ENCODE results near the gene MIA. TPM values are rescaled to one million over a fixed set of nuclear protein-coding genes. Genes with fewer than 3 reads are reported as not detected.
"Not testable (repeated sequence)": the region's sequence is repeated elsewhere in the genome, so short reads cannot be mapped to it uniquely, and the experiment has no call there.

Gene MIA
- polyA plus RNA-seq, 3 donors from 2014 or later = not detected

DNA sequence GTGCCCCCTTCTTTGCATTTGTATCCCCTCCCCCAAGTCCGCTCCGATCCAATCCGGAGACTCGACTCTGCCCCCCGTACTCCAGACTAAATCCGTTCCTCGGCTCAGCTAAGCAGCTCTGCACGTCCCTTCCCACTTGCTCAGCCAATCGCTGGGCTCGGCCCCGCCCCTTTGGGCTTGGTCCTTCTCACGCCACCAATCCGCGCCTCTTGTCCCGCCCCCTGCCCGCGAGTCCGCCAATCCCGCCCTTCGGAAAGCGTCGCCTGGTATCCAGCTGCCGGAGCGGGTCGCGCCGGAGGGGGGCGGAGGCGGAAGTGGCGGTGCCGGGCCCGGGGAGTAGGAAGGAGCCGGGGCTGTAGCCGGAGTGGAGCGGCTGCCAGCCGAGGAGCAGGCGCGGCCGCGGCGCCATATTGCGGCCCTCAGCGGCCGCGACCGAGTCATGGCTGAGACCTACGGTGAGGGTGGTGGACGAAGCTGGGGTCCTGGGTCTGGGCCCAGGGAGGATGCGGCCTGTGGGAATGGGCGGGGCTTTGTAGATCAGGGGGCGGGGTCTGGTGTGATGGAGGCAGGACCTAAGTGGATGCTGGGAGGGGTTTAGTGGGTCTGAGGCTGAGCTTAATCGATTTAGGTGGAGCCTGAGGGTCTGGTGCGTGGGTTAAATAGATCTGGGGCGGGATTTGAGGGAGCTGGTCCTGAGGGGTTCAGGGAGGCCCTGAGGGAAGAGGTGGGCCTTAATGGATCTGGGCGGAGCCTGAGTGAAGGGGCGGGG, 2.8 kb downstream of the MIA start, which contains the start of gene RAB4B:
RAB4B (plus strand) TSS at position 311 of the 769 bp plus-strand sequence; CDS start at position 440, 129 bp downstream.
- Mint-ChIP-seq H3K36me3 (peaks cover 0 to 13% (median 9%) of the 10 kb centered on the region in 3 donors), H3K9me3 (no peaks in the 10 kb centered on the region), H3K27me3 (ENCODE audit: low read depth in 3 of 3) (peaks cover 15 to 19% (median 17%) of the 10 kb centered on the region in 3 donors), H3K27ac (peak within 1 kb of the TSS; percentile 96 to 100 (median 97)), H3K4me3 (peak within 1 kb of the TSS; percentile 90 to 98 (median 92)), H3K4me1 (peaks cover 36 to 46% of the 10 kb centered on the region in 2 donors)
- peak; percentile 100 for DNase-seq

- no peak for DNase-seq
- Mint-ChIP-seq H3K9me3 (no peaks in the 10 kb centered on the region), H3K4me3 (peak overlapping the region; percentile 90 to 98 (median 92)), H3K27me3 (ENCODE audit: low read depth in 3 of 3) (peaks cover 15 to 18% (median 17%) of the 10 kb centered on the region in 3 donors), H3K4me1 (peaks cover 36 to 46% of the 10 kb centered on the region in 2 donors), H3K36me3 (peaks cover 3 to 17% (median 13%) of the 10 kb centered on the region in 3 donors), H3K27ac (peak overlapping the region; percentile 96 to 100 (median 97))
Observed at GRCh38 chr19:40778706-40779284, 3.5 kb downstream of the MIA start.

GRCh38 chr19:40780582-40780981, 5.3 kb downstream of the MIA start:
- H3K9me3 Mint-ChIP-seq = no peaks in the 10 kb centered on the region
- H3K4me1 Mint-ChIP-seq = peaks cover 36 to 46% of the 10 kb centered on the region in 2 donors
- peaks cover 3 to 19% (median 13%) of the 10 kb centered on the region in 3 donors for H3K36me3 Mint-ChIP-seq
- H3K4me3 Mint-ChIP-seq = peak overlapping the region in 3 of 5 donors; percentile 8 to 60 (median 18)
- DNase-seq = no peak
- peaks cover 15 to 17% (median 17%) of the 10 kb centered on the region in 3 donors for H3K27me3 Mint-ChIP-seq (ENCODE audit: low read depth in 3 of 3)
- peak overlapping the region; percentile 14 to 76 (median 61) for H3K27ac Mint-ChIP-seq

- no peak for DNase-seq
- Mint-ChIP-seq H3K4me3 (no peak overlapping the region), H3K9me3 (no peaks in the 10 kb centered on the region), H3K27ac (peak overlapping the region in 3 of 6 donors; percentile 2 to 50 (median 24)), H3K36me3 (peaks cover 3 to 19% (median 13%) of the 10 kb centered on the region in 3 donors), H3K27me3 (ENCODE audit: low read depth in 3 of 3) (peaks cover 15 to 17% (median 17%) of the 10 kb centered on the region in 3 donors), H3K4me1 (peaks cover 34 to 44% of the 10 kb centered on the region in 2 donors)
Observed at GRCh38 chr19:40781140-40781539, 5.8 kb downstream of the MIA start.

DNA sequence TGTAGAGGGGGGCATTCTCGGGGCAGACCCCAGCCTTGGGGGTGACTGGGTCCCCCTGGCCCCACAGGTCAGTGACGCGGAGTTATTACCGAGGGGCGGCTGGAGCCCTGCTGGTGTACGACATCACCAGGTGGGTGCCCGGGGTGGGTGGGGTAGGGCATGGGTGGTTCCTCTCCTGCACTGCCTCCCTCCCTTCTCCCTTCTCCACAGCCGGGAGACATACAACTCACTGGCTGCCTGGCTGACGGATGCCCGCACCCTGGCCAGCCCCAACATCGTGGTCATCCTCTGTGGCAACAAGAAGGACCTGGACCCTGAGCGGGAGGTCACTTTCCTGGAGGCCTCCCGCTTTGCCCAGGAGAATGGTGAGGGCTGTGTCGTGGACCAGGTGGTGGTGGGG, 8.4 kb downstream of the MIA start:
- no peak overlapping the region for H3K4me3 Mint-ChIP-seq
- no peak overlapping the region for H3K27ac Mint-ChIP-seq
- peaks cover 0 to 4% (median 4%) of the 10 kb centered on the region in 3 donors for H3K27me3 Mint-ChIP-seq (ENCODE audit: low read depth in 3 of 3)
- peaks cover 3 to 19% (median 13%) of the 10 kb centered on the region in 3 donors for H3K36me3 Mint-ChIP-seq
- no peaks in the 10 kb centered on the region for H3K9me3 Mint-ChIP-seq
- DNase-seq = no peak
- peaks cover 20 to 23% of the 10 kb centered on the region in 2 donors for H3K4me1 Mint-ChIP-seq

- not testable (repeated sequence) for DNase-seq; H3K27me3 Mint-ChIP-seq (ENCODE audit: low read depth in 3 of 3); H3K4me3 Mint-ChIP-seq; H3K9me3 Mint-ChIP-seq
- peak overlapping the region in 4 of 6 donors; percentile 9 to 23 (median 16) for H3K27ac Mint-ChIP-seq
- H3K4me1 Mint-ChIP-seq = peaks cover 16 to 19% of the 10 kb centered on the region in 2 donors
- peaks cover 3 to 19% (median 13%) of the 10 kb centered on the region in 3 donors for H3K36me3 Mint-ChIP-seq
Observed at GRCh38 chr19:40784146-40784545, 8.8 kb downstream of the MIA start.

DNA sequence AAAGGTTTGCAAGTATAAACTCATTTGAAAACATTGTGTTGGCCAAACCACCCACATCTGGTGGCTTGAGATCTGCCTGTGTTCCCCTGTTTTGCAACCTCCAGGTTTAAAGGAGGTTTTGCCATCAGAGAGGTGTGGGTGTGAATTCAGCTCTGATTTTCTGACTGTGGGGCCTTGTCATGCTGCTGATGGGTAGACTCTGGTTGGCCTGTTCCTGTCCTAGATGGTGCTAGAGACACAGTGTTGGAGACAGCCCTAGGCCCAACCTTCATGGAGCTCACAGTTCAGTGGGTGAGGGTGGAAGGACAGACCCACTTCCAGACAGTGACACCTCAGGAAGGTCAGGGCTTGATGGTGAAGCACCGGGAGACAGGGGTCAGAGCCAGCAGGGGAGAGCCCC, 10.2 kb downstream of the MIA start:
- Mint-ChIP-seq H3K27me3 (ENCODE audit: low read depth in 3 of 3) (peaks cover 0 to 4% (median 2%) of the 10 kb centered on the region in 3 donors), H3K4me1 (peaks cover 11 to 12% of the 10 kb centered on the region in 2 donors), H3K27ac (peak overlapping the region in 4 of 6 donors; percentile 13 to 71 (median 44)), H3K36me3 (peaks cover 3 to 20% (median 20%) of the 10 kb centered on the region in 3 donors), H3K4me3 (no peak overlapping the region), H3K9me3 (no peaks in the 10 kb centered on the region)
- DNase-seq = no peak

DNA sequence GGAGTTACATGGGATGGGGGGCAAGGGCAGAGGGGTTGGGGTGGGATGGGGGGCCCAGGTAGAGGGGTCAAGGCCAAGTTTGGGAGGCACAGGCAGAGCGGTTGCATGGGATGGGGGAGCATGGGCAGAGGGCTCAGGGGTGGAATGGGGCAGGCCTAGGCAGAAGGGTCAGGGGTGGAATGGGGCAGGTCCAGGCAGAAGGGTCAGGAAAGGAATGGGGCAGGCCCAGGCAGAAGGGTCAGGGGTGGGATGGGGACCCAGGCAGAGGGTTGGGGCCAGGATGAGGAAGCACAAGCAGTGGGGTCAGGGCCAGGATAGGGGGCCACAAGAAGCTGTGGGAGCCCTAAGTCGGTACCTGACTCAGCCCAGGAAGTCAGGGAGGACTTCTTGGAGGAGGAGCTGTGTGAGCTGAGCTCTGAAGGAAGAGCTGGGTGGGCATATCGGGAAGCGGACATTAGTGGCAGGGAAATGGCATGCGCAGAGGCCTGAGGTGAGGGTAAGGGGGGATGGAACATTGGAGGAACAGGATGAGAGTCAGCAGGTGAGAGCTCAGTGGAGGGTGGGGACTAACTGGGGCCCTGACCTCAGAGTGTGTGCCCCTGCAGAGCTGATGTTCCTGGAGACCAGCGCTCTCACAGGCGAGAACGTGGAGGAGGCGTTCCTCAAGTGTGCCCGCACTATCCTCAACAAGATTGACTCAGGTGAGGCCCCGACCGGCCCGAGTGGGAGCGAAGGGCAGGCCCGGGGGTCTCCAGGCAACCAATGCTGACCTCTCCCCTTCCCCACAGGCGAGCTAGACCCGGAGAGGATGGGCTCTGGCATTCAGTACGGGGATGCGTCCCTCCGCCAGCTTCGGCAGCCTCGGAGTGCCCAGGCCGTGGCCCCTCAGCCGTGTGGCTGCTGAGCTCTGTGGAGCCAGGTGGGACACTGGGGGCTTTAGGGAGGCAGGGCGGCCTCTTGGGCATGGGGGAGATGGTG, 11.0 kb downstream of the MIA start:
- H3K4me1 Mint-ChIP-seq = peaks cover 10 to 11% of the 10 kb centered on the region in 2 donors
- H3K27me3 Mint-ChIP-seq (ENCODE audit: low read depth in 3 of 3) = peaks cover 0 to 4% (median 2%) of the 10 kb centered on the region in 3 donors
- no peaks in the 10 kb centered on the region for H3K9me3 Mint-ChIP-seq
- no peak overlapping the region for H3K4me3 Mint-ChIP-seq
- no peak for DNase-seq
- peak overlapping the region in 3 of 6 donors; percentile 34 to 67 (median 63) for H3K27ac Mint-ChIP-seq
- H3K36me3 Mint-ChIP-seq = peaks cover 3 to 19% (median 17%) of the 10 kb centered on the region in 3 donors

DNA sequence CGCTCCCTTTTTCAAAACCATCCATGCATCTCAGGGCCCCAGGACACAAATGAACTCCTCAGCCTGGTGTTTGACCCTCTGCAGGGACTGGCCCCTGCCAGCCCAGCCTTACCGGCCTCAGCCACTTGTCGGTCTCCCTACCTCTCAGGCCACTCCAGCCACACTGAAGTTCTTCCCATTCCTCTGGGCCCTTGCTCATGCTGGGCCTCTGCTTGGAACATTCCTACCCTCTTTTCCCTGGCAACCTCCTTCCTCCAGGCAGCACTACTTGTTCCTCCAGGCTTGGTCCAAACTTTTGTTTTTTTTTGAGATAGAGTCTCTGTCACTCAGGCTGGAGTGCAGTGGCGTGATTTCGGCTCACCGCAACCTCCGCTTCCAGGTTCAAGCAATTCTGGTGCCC, 16.0 kb downstream of the MIA start:
- H3K27me3 Mint-ChIP-seq (ENCODE audit: low read depth in 3 of 3) = peaks cover 0 to 3% (median 2%) of the 10 kb centered on the region in 3 donors
- peak overlapping the region; percentile 47 to 93 (median 88) for H3K27ac Mint-ChIP-seq
- peaks cover 28 to 29% of the 10 kb centered on the region in 2 donors for H3K4me1 Mint-ChIP-seq
- no peaks in the 10 kb centered on the region for H3K9me3 Mint-ChIP-seq
- no peak for DNase-seq
- peaks cover 6 to 14% (median 13%) of the 10 kb centered on the region in 3 donors for H3K36me3 Mint-ChIP-seq
- peak overlapping the region in 1 of 5 donors; percentile 30 for H3K4me3 Mint-ChIP-seq

- no peaks in the 10 kb centered on the region for H3K9me3 Mint-ChIP-seq
- H3K4me1 Mint-ChIP-seq = peaks cover 28 to 29% of the 10 kb centered on the region in 2 donors
- peak overlapping the region; percentile 63 to 80 (median 73) for H3K4me3 Mint-ChIP-seq
- peak overlapping the region; percentile 90 to 95 (median 92) for H3K27ac Mint-ChIP-seq
- peaks cover 0 to 4% (median 3%) of the 10 kb centered on the region in 3 donors for H3K27me3 Mint-ChIP-seq (ENCODE audit: low read depth in 3 of 3)
- DNase-seq = no peak
- peaks cover 6 to 14% (median 13%) of the 10 kb centered on the region in 3 donors for H3K36me3 Mint-ChIP-seq
Observed at GRCh38 chr19:40791996-40792395, 16.7 kb downstream of the MIA start.

GRCh38 chr19:40797166-40797962, 22.0 kb downstream of the MIA start:
- H3K9me3 Mint-ChIP-seq = no peaks in the 10 kb centered on the region
- H3K27me3 Mint-ChIP-seq (ENCODE audit: low read depth in 3 of 3) = peaks cover 10 to 25% (median 18%) of the 10 kb centered on the region in 3 donors
- H3K36me3 Mint-ChIP-seq = peaks cover under 1 to 16% (median 8%) of the 10 kb centered on the region in 3 donors
- peak overlapping the region; percentile 100 for H3K27ac Mint-ChIP-seq
- no peak for DNase-seq
- peaks cover 46 to 49% of the 10 kb centered on the region in 2 donors for H3K4me1 Mint-ChIP-seq
- peak overlapping the region; percentile 93 to 100 (median 98) for H3K4me3 Mint-ChIP-seq

DNA sequence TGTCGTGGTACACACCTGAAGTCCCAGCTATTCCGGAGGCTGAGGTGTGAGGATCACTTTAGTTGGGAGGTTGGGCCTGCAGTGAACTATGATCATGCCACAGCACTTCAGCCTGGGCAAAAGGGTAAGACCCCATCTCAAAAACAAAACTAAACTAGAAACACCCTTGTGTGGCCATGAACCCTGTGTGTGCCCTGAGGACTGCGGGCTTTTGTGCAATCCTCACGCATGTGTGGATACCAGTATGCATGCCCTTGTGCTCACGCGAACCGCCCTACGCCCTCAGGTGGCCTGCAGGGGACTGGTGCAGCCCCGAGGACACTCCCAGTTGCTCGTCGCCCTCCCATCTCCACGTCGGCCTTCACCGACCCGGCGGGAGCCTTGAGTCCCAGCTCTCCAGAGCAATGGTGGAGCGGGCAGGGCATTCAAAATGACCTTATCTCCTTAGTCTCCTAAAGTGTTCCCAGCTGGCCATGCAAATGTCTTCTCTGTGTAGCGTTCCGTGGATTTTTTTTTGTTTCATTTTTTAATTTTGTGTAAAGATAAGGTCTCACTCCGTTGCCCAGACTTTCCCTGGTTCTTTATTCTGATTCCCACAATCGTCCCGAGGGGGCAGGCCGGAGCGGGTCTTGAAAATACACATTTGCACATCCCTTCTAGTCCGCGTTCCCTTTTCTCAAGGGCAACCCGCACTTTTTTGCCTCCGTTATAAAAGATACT, 22.8 kb downstream of the MIA start:
- H3K4me1 Mint-ChIP-seq = peaks cover 46 to 49% of the 10 kb centered on the region in 2 donors
- H3K27ac Mint-ChIP-seq = peak overlapping the region; percentile 100
- peaks cover 0 to 15% (median 8%) of the 10 kb centered on the region in 3 donors for H3K36me3 Mint-ChIP-seq

More for the DNA sequence above, 22.8 kb downstream of the MIA start:
- Mint-ChIP-seq H3K27me3 (ENCODE audit: low read depth in 3 of 3) (peaks cover 10 to 30% (median 19%) of the 10 kb centered on the region in 3 donors), H3K9me3 (no peaks in the 10 kb centered on the region), H3K4me3 (peak overlapping the region; percentile 93 to 100 (median 98))
- DNase-seq = peak; percentile 68 to 76 (median 74)

Data from immature natural killer cell (primary cell).